Left lung (tissue), 10 donors: ENCODE results near the gene TMC5. TPM values are rescaled to one million over a fixed set of nuclear protein-coding genes. Genes with fewer than 3 reads are reported as not detected.

ENCODE experiments used
- ATAC-seq: fragments of 200-7000 bp; cut with Tn5 transposase; one replicate; pipeline ENCODE4 v1.9.1; 2020; ENCODE audit warnings: moderate library complexity
- DNase-seq, 4 donors: peaks; one replicate each; pipeline ENCODE4 v3.0.0-alpha.2; 2013 to 2020
- H3K27ac ChIP-seq, 2 donors: fragments of 200-600 bp; sonication (generic) in 1 of 2; one replicate each; pipeline versions ENCODE4 v1.5.0 to v1.8.0; 2020 to 2021
- H3K27me3 ChIP-seq, 2 donors: fragments of 200-600 bp; sonication (generic) in 1 of 2; one replicate each; pipeline versions ENCODE4 v1.5.0 to v1.8.0; 2020 to 2021
- H3K36me3 ChIP-seq, 2 donors: fragments of 200-600 bp; sonication (generic) in 1 of 2; one replicate each; pipeline versions ENCODE4 v1.5.0 to v1.8.0; 2020 to 2021
- H3K4me1 ChIP-seq, 2 donors: fragments of 200-600 bp; one replicate each; pipeline ENCODE4 v1.8.0; 2021
- H3K4me3 ChIP-seq, 2 donors: fragments of 200-600 bp; sonication (generic) in 1 of 2; one replicate each; pipeline versions ENCODE4 v1.5.0 to v1.8.0; 2020 to 2021; ENCODE audit warnings: mild to moderate bottlenecking in 1 of 2
- H3K9me3 ChIP-seq, 2 donors: fragments of 200-600 bp; sonication (generic) in 1 of 2; one replicate each; pipeline versions ENCODE4 v1.5.0 to v1.8.0; 2020 to 2021
- intact Hi-C, 2 donors: fragments of 100-400 bp; cut with DNase I; formaldehyde crosslinking; loops; one replicate each; pipeline versions ENCODE4 v1.11.2 to v1.14.2; 2022
- polyA plus RNA-seq, 6 donors: library from polyadenylated mRNA; unstranded; fragments of 120-200 nt; gene quantifications; one replicate each; pipeline ENCODE4 v1.2.1, GENCODE V29; 2013; ENCODE audit not compliant: insufficient read length in 6 of 6
- total RNA-seq, 2 donors: library from RNA; stranded (reverse); fragmentation: NEBNext Ultra II Directional; extraction: Animal tissue kit (Norgen Biotek cat#: 25700); gene quantifications; one replicate each; pipeline ENCODE4 v1.2.1, GENCODE V29; 2021
- TF ChIP-seq, protein P1 (sequence below), 2 donors: fragments of 200-600 bp; sonication (generic) in 1 of 2; IDR thresholded peaks; one replicate each; pipeline versions ENCODE4 v1.5.0 to v1.8.0; 2021; ENCODE audit warnings: antibody characterized with exemption in 2 of 2
- donor health status: DM: no; HTN: yes; CAD: no.
- donor health status: DM: no; HTN: no; CAD: no.

Gene TMC5
- total and polyA plus RNA-seq, 8 donors, result 4.1 to 105 (median 8.4) TPM

DNA sequence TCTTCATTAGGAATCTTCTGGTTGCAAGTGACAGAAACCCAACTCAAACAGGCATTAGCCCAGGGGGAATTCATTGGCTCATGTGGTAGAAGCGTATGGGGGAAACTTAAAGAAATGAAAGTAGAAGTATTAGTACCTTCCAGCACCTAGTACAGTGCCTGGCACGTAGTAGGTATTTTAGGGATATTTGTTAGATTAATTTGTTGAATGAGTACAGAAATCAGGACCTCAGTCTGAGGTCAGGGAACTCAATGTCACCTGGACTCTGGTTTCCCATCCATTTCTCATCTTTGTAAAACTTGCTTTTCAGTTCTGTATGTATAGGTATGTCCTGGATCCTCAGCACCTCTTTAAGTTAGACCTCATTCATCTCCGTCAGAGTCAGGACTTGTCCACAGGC, 32.5 kb downstream of the TMC5 start:
- Histone ChIP-seq H3K36me3 (peaks cover 0 to 27% of the 10 kb centered on the region in 2 donors), H3K4me3 (no peak overlapping the region), H3K4me1 (no peaks in the 10 kb centered on the region), H3K27me3 (no peaks in the 10 kb centered on the region), H3K9me3 (no peaks in the 10 kb centered on the region), H3K27ac (no peak overlapping the region)
- ATAC-seq, result no peak
- no peak for DNase-seq
- intact Hi-C loops, result no loop called here
- TF ChIP-seq, protein P1, sequence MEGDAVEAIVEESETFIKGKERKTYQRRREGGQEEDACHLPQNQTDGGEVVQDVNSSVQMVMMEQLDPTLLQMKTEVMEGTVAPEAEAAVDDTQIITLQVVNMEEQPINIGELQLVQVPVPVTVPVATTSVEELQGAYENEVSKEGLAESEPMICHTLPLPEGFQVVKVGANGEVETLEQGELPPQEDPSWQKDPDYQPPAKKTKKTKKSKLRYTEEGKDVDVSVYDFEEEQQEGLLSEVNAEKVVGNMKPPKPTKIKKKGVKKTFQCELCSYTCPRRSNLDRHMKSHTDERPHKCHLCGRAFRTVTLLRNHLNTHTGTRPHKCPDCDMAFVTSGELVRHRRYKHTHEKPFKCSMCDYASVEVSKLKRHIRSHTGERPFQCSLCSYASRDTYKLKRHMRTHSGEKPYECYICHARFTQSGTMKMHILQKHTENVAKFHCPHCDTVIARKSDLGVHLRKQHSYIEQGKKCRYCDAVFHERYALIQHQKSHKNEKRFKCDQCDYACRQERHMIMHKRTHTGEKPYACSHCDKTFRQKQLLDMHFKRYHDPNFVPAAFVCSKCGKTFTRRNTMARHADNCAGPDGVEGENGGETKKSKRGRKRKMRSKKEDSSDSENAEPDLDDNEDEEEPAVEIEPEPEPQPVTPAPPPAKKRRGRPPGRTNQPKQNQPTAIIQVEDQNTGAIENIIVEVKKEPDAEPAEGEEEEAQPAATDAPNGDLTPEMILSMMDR (IDR thresholded peaks at IDR 0.05), result no peak

DNA sequence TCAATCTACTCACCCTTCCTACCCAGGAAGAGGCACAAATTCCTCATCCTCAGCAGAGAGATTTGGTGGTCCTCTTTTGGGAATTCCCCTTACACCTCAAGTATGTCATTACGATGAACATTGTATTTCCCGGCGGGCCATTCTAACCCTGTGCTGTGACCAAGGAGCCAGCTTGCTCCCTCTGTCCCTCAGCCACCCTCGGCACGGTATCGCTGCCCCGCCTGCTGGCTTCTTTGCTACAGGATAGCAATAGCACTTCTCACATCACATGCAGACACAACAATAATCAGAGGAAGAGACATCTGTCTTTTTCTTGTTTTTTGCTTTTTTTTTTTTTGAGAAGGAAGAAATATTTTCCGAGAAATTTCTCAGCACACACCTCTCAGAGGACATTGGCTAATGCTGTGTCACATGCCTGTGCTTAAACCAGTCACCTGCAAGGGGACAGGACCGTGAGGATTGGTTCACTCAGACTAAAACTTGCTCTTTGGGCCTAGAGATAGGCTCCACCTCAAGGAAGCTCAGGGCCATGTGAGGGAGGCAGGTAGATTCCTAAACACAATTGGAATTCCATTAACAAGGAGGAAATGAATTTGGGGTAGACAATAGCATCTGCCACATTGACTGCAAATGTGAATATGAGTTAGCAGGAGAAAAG, 41.2 kb downstream of the TMC5 start:
- DNase-seq (no peak), ATAC-seq (no peak)
- intact Hi-C loops, result no loop called here
- Histone ChIP-seq H3K27ac (no peak overlapping the region), H3K4me1 (no peaks in the 10 kb centered on the region), H3K27me3 (no peaks in the 10 kb centered on the region), H3K4me3 (no peak overlapping the region), H3K9me3 (no peaks in the 10 kb centered on the region), H3K36me3 (peaks cover 0 to 24% of the 10 kb centered on the region in 2 donors)
- TF ChIP-seq, protein P1 (IDR thresholded peaks at IDR 0.05), result no peak

DNA sequence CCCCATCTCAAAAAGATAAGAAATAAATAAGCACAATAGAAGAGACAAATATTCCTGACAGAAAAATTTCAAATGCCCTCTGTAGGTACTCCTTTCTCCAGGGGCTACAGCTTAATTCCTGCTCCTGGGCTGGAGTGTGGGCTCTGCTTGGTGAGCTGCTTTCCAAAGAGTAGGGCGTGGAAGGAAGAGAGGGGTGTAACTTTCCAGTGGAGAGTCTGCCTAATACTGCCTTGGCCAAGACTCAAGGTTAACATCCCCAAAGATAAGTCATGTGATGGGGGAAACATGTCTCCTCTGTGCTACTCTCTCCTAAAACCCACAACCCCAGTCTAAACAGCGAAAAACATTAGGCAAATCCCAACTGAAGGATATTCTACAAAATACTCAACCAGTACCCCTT, 42.7 kb downstream of the TMC5 start:
- Histone ChIP-seq H3K36me3 (peaks cover 0 to 28% of the 10 kb centered on the region in 2 donors), H3K4me1 (no peaks in the 10 kb centered on the region)
- intact Hi-C loops, result no loop called here

DNA sequence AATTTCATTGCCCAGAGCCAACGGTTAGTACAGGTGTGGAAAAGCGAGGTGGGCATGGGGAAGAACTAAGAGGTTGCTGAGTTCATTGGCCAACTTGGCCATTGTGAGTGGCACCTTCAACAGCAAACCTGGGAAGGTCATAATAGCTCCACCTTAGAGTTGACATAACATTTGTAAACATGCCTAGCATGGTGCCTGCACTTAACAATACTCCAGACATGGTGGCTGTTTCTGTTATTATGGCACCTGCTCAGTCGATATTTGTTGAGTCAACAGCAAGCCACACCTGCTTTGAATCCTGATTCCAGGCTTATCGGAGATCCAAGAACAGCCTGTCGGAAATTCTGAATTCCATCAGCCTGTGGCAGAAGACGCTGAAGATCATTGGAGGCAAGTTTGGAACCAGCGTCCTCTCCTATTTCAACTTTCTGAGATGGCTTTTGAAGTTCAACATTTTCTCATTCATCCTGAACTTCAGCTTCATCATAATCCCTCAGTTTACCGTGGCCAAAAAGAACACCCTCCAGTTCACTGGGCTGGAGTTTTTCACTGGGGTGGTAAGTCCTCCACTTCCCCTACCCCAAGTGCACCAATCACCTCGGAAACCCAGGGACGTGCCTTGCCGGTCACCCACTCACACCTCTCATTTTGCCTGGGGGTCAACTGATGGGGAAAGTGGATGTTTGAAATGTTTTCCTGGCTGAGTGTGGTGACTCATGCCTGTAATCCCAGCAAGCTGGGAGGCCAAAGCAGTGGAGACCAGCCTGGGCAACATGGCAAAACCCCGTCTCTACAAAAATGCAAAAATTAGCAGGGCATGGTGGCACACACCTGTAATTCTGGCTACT, 46.0 kb downstream of the TMC5 start:
- ATAC-seq, result peak; percentile 70
- intact Hi-C loops, result no loop called here
- peaks cover 0 to 43% of the 10 kb centered on the region in 2 donors for H3K36me3 ChIP-seq

More for the DNA sequence above, 42.7 kb downstream of the TMC5 start:
- DNase-seq, result no peak
- Histone ChIP-seq H3K27ac (no peak overlapping the region), H3K9me3 (no peaks in the 10 kb centered on the region), H3K27me3 (no peaks in the 10 kb centered on the region), H3K4me3 (no peak overlapping the region)
- TF ChIP-seq, protein P1 (IDR thresholded peaks at IDR 0.05), result no peak
- no peak for ATAC-seq

DNA sequence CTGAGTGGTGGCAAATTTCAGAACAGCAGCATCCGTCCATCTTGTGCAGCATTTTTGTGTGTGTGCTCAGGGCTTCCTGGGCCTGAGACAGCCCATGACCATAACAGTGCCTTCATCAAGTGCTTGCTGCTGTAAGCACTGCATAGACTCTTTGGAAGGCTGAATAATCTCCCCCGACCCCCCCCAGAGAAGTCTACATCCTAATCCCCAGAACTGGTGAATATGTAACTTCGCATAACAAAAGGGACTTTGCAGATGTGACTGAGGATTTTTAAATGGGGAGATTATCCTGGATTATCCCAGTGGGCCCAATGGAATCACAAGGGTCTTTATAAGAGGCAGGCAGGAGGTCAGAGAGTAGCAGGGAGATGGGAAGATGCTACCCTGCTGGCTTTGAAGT, 50.6 kb downstream of the TMC5 start:
- Histone ChIP-seq H3K27ac (no peak overlapping the region), H3K4me1 (no peaks in the 10 kb centered on the region), H3K27me3 (no peaks in the 10 kb centered on the region), H3K9me3 (no peaks in the 10 kb centered on the region), H3K36me3 (peaks cover 0 to 48% of the 10 kb centered on the region in 2 donors), H3K4me3 (no peak overlapping the region)
- intact Hi-C loops, result no loop called here
- DNase-seq (no peak), ATAC-seq (no peak)
- TF ChIP-seq, protein P1 (IDR thresholded peaks at IDR 0.05), result no peak

More for the DNA sequence above, 46.0 kb downstream of the TMC5 start:
- TF ChIP-seq, protein P1 (IDR thresholded peaks at IDR 0.05), result no peak
- Histone ChIP-seq H3K27me3 (no peaks in the 10 kb centered on the region), H3K4me3 (no peak overlapping the region), H3K9me3 (no peaks in the 10 kb centered on the region), H3K27ac (no peak overlapping the region), H3K4me1 (no peaks in the 10 kb centered on the region)
- no peak for DNase-seq
